Liver (tissue), 9 donors: ENCODE results near the gene GREB1. TPM values are rescaled to one million over a fixed set of nuclear protein-coding genes. Genes with fewer than 3 reads are reported as not detected.

Experiments used
- DNase-seq: peaks from one replicate; pipeline ENCODE4 v3.0.0-alpha.2; 2017; ENCODE audit warnings: low spot score
- H3K27ac ChIP-seq, 2 donors: one replicate each; pipeline ENCODE4 v1.7.0; 2013; ENCODE audit warnings: inconsistent platforms in 2 of 2, low read length in 2 of 2, control low read depth in 1 of 2, low read depth in 1 of 2, mild to moderate bottlenecking in 1 of 2
- H3K27me3 ChIP-seq, 4 donors: one replicate each; pipeline versions ENCODE4 v1.6.1 to v1.7.0; 2013; ENCODE audit warnings: low read length in 3 of 4, inconsistent platforms in 1 of 4, mild to moderate bottlenecking in 1 of 4, moderate library complexity in 1 of 4; ENCODE audit not compliant: control insufficient read depth in 4 of 4, insufficient read depth in 4 of 4
- H3K36me3 ChIP-seq, 4 donors: one replicate each; pipeline versions ENCODE4 v1.6.1 to v1.7.0; 2013; ENCODE audit warnings: low read length in 3 of 4, mild to moderate bottlenecking in 3 of 4, low read depth in 1 of 4, moderate library complexity in 1 of 4; ENCODE audit not compliant: control insufficient read depth in 4 of 4, insufficient read depth in 3 of 4
- H3K4me1 ChIP-seq, 4 donors: one replicate each; pipeline versions ENCODE4 v1.6.1 to v1.7.0; 2013; ENCODE audit warnings: low read length in 3 of 4, mild to moderate bottlenecking in 3 of 4, moderate library complexity in 1 of 4; ENCODE audit not compliant: control insufficient read depth in 4 of 4, insufficient read depth in 4 of 4
- H3K4me3 ChIP-seq, 3 donors: one replicate each; pipeline versions ENCODE4 v1.6.1 to v1.7.0; 2013; ENCODE audit warnings: low read length in 3 of 3, control low read depth in 1 of 3, low read depth in 1 of 3, mild to moderate bottlenecking in 1 of 3
- H3K9ac ChIP-seq, 2 donors: one replicate each; pipeline ENCODE4 v1.7.0; 2013; ENCODE audit warnings: low read length in 2 of 2, mild to moderate bottlenecking in 2 of 2, moderate library complexity in 2 of 2, control low read depth in 1 of 2, low read depth in 1 of 2
- H3K9me3 ChIP-seq, 4 donors: one replicate each; pipeline versions ENCODE4 v1.6.1 to v1.7.0; 2013; ENCODE audit warnings: low read length in 3 of 4; ENCODE audit not compliant: control insufficient read depth in 4 of 4
- FOXA1 ChIP-seq: IDR thresholded peaks from 2 replicates; pipeline ENCODE4 v1.6.1; 2016; ENCODE audit warnings: antibody characterized with exemption
- HNF4A ChIP-seq, 2 donors: conservative IDR thresholded peaks; 2 replicates each; pipeline ENCODE4 v1.6.1; 2016; ENCODE audit warnings: antibody characterized with exemption in 2 of 2, mild to moderate bottlenecking in 2 of 2
- HNF4G ChIP-seq: IDR thresholded peaks from 2 replicates; pipeline ENCODE4 v1.6.1; 2016; ENCODE audit warnings: antibody characterized with exemption
- MAX ChIP-seq: IDR thresholded peaks from 2 replicates; pipeline ENCODE4 v1.6.1; 2016; ENCODE audit warnings: antibody characterized with exemption
- NR2F2 ChIP-seq: IDR thresholded peaks from 2 replicates; pipeline ENCODE4 v1.6.1; 2016; ENCODE audit warnings: antibody characterized with exemption
- RAD21 ChIP-seq, 2 donors: IDR thresholded peaks; 2 replicates each; pipeline ENCODE4 v1.6.1; 2016; ENCODE audit warnings: antibody characterized with exemption in 2 of 2, mild to moderate bottlenecking in 2 of 2
- SP1 ChIP-seq: IDR thresholded peaks from 2 replicates; pipeline ENCODE4 v1.6.1; 2018; ENCODE audit warnings: antibody characterized with exemption, mild to moderate bottlenecking
- TAF1 ChIP-seq: conservative IDR thresholded peaks from 2 replicates; pipeline ENCODE4 v1.6.1; 2016; ENCODE audit warnings: antibody characterized with exemption, mild to moderate bottlenecking
- WGBS: extraction: QIAGEN DNeasy Blood & Tissue Kit; methylation state at CpG from one replicate; pipeline ENCODE4 v1.1.7; 2013; 5-methylcytosine and 5-hydroxymethylcytosine counted together
- polyA plus RNA-seq, 2 donors: library from polyadenylated mRNA; stranded (reverse) in 1 of 2; unstranded in 1 of 2; fragments of 200-250 nt in 1 of 2; fragments of >200 nt in 1 of 2; fragmentation: Nextera tagmentation in 1 of 2; extraction: Ambion mirVana in 1 of 2; gene quantifications; one replicate each; pipeline versions ENCODE4 v1.2.1 to v1.2.3, GENCODE V29; 2013 to 2015
- total RNA-seq, 2 donors: library from RNA; depleted of rRNA; stranded (reverse); fragments of >200 nt; gene quantifications; one replicate each; pipeline ENCODE4 v1.2.3, GENCODE V29; 2014
- TF ChIP-seq, protein P1 (sequence below): IDR thresholded peaks from 2 replicates; pipeline ENCODE4 v1.6.1; 2016; ENCODE audit warnings: antibody characterized with exemption
- TF ChIP-seq, protein P2 (sequence below): IDR thresholded peaks from 2 replicates; pipeline ENCODE4 v1.6.1; 2016; ENCODE audit warnings: antibody characterized with exemption, mild to moderate bottlenecking
- TF ChIP-seq, protein P3 (sequence below): fragments of 150-350 bp; IDR thresholded peaks from 2 replicates; pipeline ENCODE4 v1.5.1; 2017; ENCODE audit warnings: improper control_type of control experiment, low read depth, low read length; ENCODE audit not compliant: missing input control
- donor health status: healthy.
- donor health status: healthy.
- donor health status: healthy.
- donor health status: healthy.
- donor health status: healthy.

The GREB1 gene
- total and polyA plus RNA-seq, 4 donors, result 1.0 to 6.3 (median 3.6) TPM

- no peak for TF ChIP-seq SP1
- no peak for TF ChIP-seq RAD21 (IDR thresholded peaks at IDR 0.05)
- TF ChIP-seq, protein P1, sequence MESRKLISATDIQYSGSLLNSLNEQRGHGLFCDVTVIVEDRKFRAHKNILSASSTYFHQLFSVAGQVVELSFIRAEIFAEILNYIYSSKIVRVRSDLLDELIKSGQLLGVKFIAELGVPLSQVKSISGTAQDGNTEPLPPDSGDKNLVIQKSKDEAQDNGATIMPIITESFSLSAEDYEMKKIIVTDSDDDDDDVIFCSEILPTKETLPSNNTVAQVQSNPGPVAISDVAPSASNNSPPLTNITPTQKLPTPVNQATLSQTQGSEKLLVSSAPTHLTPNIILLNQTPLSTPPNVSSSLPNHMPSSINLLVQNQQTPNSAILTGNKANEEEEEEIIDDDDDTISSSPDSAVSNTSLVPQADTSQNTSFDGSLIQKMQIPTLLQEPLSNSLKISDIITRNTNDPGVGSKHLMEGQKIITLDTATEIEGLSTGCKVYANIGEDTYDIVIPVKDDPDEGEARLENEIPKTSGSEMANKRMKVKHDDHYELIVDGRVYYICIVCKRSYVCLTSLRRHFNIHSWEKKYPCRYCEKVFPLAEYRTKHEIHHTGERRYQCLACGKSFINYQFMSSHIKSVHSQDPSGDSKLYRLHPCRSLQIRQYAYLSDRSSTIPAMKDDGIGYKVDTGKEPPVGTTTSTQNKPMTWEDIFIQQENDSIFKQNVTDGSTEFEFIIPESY, result no peak
- TF ChIP-seq HNF4G, result no peak
- no peak for TF ChIP-seq HNF4A (conservative IDR thresholded peaks at IDR 0.05)
Observed at GRCh38 chr2:11578986-11579774, 45.3 kb downstream of the GREB1 start (continued).

- Histone ChIP-seq H3K27me3 (no peaks in the 10 kb centered on the region), H3K9me3 (no peaks in the 10 kb centered on the region), H3K27ac (no peak overlapping the region), H3K4me3 (no peak overlapping the region), H3K9ac (no peak overlapping the region), H3K4me1 (no peaks in the 10 kb centered on the region), H3K36me3 (no peaks in the 10 kb centered on the region)
- WGBS, result 88% methylated on average over 10 of the region's 10 CpGs
- no peak for DNase-seq
- TF ChIP-seq, protein P2, sequence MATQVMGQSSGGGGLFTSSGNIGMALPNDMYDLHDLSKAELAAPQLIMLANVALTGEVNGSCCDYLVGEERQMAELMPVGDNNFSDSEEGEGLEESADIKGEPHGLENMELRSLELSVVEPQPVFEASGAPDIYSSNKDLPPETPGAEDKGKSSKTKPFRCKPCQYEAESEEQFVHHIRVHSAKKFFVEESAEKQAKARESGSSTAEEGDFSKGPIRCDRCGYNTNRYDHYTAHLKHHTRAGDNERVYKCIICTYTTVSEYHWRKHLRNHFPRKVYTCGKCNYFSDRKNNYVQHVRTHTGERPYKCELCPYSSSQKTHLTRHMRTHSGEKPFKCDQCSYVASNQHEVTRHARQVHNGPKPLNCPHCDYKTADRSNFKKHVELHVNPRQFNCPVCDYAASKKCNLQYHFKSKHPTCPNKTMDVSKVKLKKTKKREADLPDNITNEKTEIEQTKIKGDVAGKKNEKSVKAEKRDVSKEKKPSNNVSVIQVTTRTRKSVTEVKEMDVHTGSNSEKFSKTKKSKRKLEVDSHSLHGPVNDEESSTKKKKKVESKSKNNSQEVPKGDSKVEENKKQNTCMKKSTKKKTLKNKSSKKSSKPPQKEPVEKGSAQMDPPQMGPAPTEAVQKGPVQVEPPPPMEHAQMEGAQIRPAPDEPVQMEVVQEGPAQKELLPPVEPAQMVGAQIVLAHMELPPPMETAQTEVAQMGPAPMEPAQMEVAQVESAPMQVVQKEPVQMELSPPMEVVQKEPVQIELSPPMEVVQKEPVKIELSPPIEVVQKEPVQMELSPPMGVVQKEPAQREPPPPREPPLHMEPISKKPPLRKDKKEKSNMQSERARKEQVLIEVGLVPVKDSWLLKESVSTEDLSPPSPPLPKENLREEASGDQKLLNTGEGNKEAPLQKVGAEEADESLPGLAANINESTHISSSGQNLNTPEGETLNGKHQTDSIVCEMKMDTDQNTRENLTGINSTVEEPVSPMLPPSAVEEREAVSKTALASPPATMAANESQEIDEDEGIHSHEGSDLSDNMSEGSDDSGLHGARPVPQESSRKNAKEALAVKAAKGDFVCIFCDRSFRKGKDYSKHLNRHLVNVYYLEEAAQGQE, result no peak
- TF ChIP-seq FOXA1, result no peak
- TF ChIP-seq MAX, result no peak
- TF ChIP-seq, protein P3, sequence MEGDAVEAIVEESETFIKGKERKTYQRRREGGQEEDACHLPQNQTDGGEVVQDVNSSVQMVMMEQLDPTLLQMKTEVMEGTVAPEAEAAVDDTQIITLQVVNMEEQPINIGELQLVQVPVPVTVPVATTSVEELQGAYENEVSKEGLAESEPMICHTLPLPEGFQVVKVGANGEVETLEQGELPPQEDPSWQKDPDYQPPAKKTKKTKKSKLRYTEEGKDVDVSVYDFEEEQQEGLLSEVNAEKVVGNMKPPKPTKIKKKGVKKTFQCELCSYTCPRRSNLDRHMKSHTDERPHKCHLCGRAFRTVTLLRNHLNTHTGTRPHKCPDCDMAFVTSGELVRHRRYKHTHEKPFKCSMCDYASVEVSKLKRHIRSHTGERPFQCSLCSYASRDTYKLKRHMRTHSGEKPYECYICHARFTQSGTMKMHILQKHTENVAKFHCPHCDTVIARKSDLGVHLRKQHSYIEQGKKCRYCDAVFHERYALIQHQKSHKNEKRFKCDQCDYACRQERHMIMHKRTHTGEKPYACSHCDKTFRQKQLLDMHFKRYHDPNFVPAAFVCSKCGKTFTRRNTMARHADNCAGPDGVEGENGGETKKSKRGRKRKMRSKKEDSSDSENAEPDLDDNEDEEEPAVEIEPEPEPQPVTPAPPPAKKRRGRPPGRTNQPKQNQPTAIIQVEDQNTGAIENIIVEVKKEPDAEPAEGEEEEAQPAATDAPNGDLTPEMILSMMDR, result no peak
- TF ChIP-seq NR2F2, result no peak
- no peak for TF ChIP-seq HNF4A (conservative IDR thresholded peaks at IDR 0.05)
- no peak for TF ChIP-seq TAF1
Observed at GRCh38 chr2:11579867-11580659, 46.2 kb downstream of the GREB1 start.
